HL-60 (cell line): ENCODE data around the gene GLCE.

Experiments
- CTCF ChIP-seq: IDR thresholded peaks from one replicate; pipeline ENCODE4 v1.5.1; 2011; ENCODE audit warnings: low read length, control low read depth, inconsistent platforms; ENCODE audit not compliant: insufficient read depth
- POLR2AphosphoS5 ChIP-seq: IDR thresholded peaks from 2 replicates; pipeline ENCODE4 v1.6.1; 2012; ENCODE audit warnings: low read depth
- REST ChIP-seq: IDR thresholded peaks from 2 replicates; pipeline ENCODE4 v1.6.1; 2012; ENCODE audit warnings: low read depth; ENCODE audit not compliant: insufficient replicate concordance

GRCh38 chr15:69116391-69116790 lies 44.0 kb upstream of the GLCE start:
- TF ChIP-seq CTCF (no peak), POLR2AphosphoS5 (no peak), REST (no peak)
